Measurements from ENCODE around the gene IL1RL1. TPM values are rescaled to one million over a fixed set of nuclear protein-coding genes. Genes with fewer than 3 reads are reported as not detected.

The IL1RL1 gene
- total RNA-seq, 1 experiment from 2014 or later, result not detected

- DNase-seq (ENCODE audit: low read depth), result no peak
- in situ Hi-C loops (cut with HindIII; ENCODE audit: low pct_unique_long_range_greater_than_20kb, low sequenced_read_pairs), result no loop called here
These were observed 25.3 kb upstream of the IL1RL1 start for GRCh38 chr2:102286041-102286440.

GRCh38 chr2:102289129-102289528 is 22.2 kb upstream of the IL1RL1 start:
- no peak for DNase-seq (ENCODE audit: low read depth)
- in situ Hi-C loops (cut with HindIII; ENCODE audit: low pct_unique_long_range_greater_than_20kb, low sequenced_read_pairs), result no loop called here

GRCh38 chr2:102290594-102290993 is 20.8 kb upstream of the IL1RL1 start:
- DNase-seq (ENCODE audit: low read depth), result no peak
- in situ Hi-C loops (cut with HindIII; ENCODE audit: low pct_unique_long_range_greater_than_20kb, low sequenced_read_pairs), result no loop called here

- DNase-seq (ENCODE audit: low read depth), result no peak
- in situ Hi-C loops (cut with HindIII; ENCODE audit: low pct_unique_long_range_greater_than_20kb, low sequenced_read_pairs), result no loop called here
These were observed 19.9 kb upstream of the IL1RL1 start for GRCh38 chr2:102291319-102292075.

GRCh38 chr2:102294802-102295489 is 16.4 kb upstream of the IL1RL1 start:
- in situ Hi-C loops (cut with HindIII; ENCODE audit: low pct_unique_long_range_greater_than_20kb, low sequenced_read_pairs), result no loop called here
- no peak for DNase-seq (ENCODE audit: low read depth)

GRCh38 chr2:102295566-102295965 is 15.8 kb upstream of the IL1RL1 start:
- in situ Hi-C loops (cut with HindIII; ENCODE audit: low pct_unique_long_range_greater_than_20kb, low sequenced_read_pairs), result no loop called here
- DNase-seq (ENCODE audit: low read depth), result no peak

- in situ Hi-C loops (cut with HindIII; ENCODE audit: low pct_unique_long_range_greater_than_20kb, low sequenced_read_pairs), result no loop called here
These were observed 14.9 kb upstream of the IL1RL1 start for GRCh38 chr2:102296449-102296848.

GRCh38 chr2:102297891-102298290 is 13.5 kb upstream of the IL1RL1 start:
- in situ Hi-C loops (cut with HindIII; ENCODE audit: low pct_unique_long_range_greater_than_20kb, low sequenced_read_pairs), result no loop called here

More at GRCh38 chr2:102296449-102296848, 14.9 kb upstream of the IL1RL1 start:
- no peak for DNase-seq (ENCODE audit: low read depth)

GRCh38 chr2:102301867-102302362 is 9.4 kb upstream of the IL1RL1 start:
- DNase-seq (ENCODE audit: low read depth), result no peak
- in situ Hi-C loops (cut with HindIII; ENCODE audit: low pct_unique_long_range_greater_than_20kb, low sequenced_read_pairs), result no loop called here

More at GRCh38 chr2:102297891-102298290, 13.5 kb upstream of the IL1RL1 start:
- no peak for DNase-seq (ENCODE audit: low read depth)

- no peak for DNase-seq (ENCODE audit: low read depth)
- in situ Hi-C loops (cut with HindIII; ENCODE audit: low pct_unique_long_range_greater_than_20kb, low sequenced_read_pairs), result no loop called here
These were observed 8.9 kb upstream of the IL1RL1 start for GRCh38 chr2:102302458-102302857.

- no peak for DNase-seq (ENCODE audit: low read depth)
- in situ Hi-C loops (cut with HindIII; ENCODE audit: low pct_unique_long_range_greater_than_20kb, low sequenced_read_pairs), result no loop called here
These were observed 7.8 kb upstream of the IL1RL1 start for GRCh38 chr2:102303589-102303988.

GRCh38 chr2:102304268-102304667 is 7.1 kb upstream of the IL1RL1 start:
- in situ Hi-C loops (cut with HindIII; ENCODE audit: low pct_unique_long_range_greater_than_20kb, low sequenced_read_pairs), result no loop called here
- no peak for DNase-seq (ENCODE audit: low read depth)

- in situ Hi-C loops (cut with HindIII; ENCODE audit: low pct_unique_long_range_greater_than_20kb, low sequenced_read_pairs), result no loop called here
- DNase-seq (ENCODE audit: low read depth), result no peak
These were observed 6.4 kb upstream of the IL1RL1 start for GRCh38 chr2:102304711-102305611.

- in situ Hi-C loops (cut with HindIII; ENCODE audit: low pct_unique_long_range_greater_than_20kb, low sequenced_read_pairs), result no loop called here
- no peak for DNase-seq (ENCODE audit: low read depth)
These were observed 5.2 kb upstream of the IL1RL1 start for GRCh38 chr2:102306125-102306524.

- in situ Hi-C loops (cut with HindIII; ENCODE audit: low pct_unique_long_range_greater_than_20kb, low sequenced_read_pairs), result no loop called here
- no peak for DNase-seq (ENCODE audit: low read depth)
These were observed 1.7 kb downstream of the IL1RL1 start for GRCh38 chr2:102313025-102313424.

GRCh38 chr2:102313471-102313870 is 2.1 kb downstream of the IL1RL1 start:
- in situ Hi-C loops (cut with HindIII; ENCODE audit: low pct_unique_long_range_greater_than_20kb, low sequenced_read_pairs), result no loop called here
- no peak for DNase-seq (ENCODE audit: low read depth)

GRCh38 chr2:102313950-102314349 is 2.6 kb downstream of the IL1RL1 start:
- DNase-seq (ENCODE audit: low read depth), result no peak
- in situ Hi-C loops (cut with HindIII; ENCODE audit: low pct_unique_long_range_greater_than_20kb, low sequenced_read_pairs), result no loop called here

- in situ Hi-C loops (cut with HindIII; ENCODE audit: low pct_unique_long_range_greater_than_20kb, low sequenced_read_pairs), result no loop called here
- no peak for DNase-seq (ENCODE audit: low read depth)
These were observed 4.6 kb downstream of the IL1RL1 start for GRCh38 chr2:102315921-102316320.

GRCh38 chr2:102317715-102318114 is 6.4 kb downstream of the IL1RL1 start:
- DNase-seq (ENCODE audit: low read depth), result no peak
- in situ Hi-C loops (cut with HindIII; ENCODE audit: low pct_unique_long_range_greater_than_20kb, low sequenced_read_pairs), result no loop called here

Data from Caki2 (cell line).